Hematopoietic multipotent progenitor cell treated with erythropoietin and hydrocortisone succinate and interleukin-3 and kit ligand, for 15 days (in vitro differentiated cells): ENCODE results near the gene CNOT2.

Experiments used
- DNase-seq: peaks from one replicate; pipeline ENCODE4 v3.0.0-alpha.2; 2015; ENCODE audit warnings: low spot score

The CNOT2 gene

GRCh38 chr12:70305794-70306193 is 62.6 kb downstream of the CNOT2 start:
- no peak for DNase-seq

GRCh38 chr12:70306676-70307075 is 63.4 kb downstream of the CNOT2 start:
- DNase-seq: no peak

GRCh38 chr12:70307868-70308267 is 64.6 kb downstream of the CNOT2 start:
- no peak for DNase-seq

GRCh38 chr12:70309348-70309747 is 66.1 kb downstream of the CNOT2 start:
- no peak for DNase-seq

GRCh38 chr12:70314145-70314544 is 70.9 kb downstream of the CNOT2 start:
- DNase-seq: no peak

- no peak for DNase-seq
Measured at GRCh38 chr12:70317781-70318180, 74.5 kb downstream of the CNOT2 start.

GRCh38 chr12:70319605-70320004 is 76.4 kb downstream of the CNOT2 start:
- no peak for DNase-seq

- DNase-seq: no peak
Measured at GRCh38 chr12:70321191-70321590, 78.0 kb downstream of the CNOT2 start.

GRCh38 chr12:70327541-70327940 is 84.3 kb downstream of the CNOT2 start:
- no peak for DNase-seq

GRCh38 chr12:70329728-70330127 is 86.5 kb downstream of the CNOT2 start:
- no peak for DNase-seq

- no peak for DNase-seq
Measured at GRCh38 chr12:70330158-70330557, 86.9 kb downstream of the CNOT2 start.

GRCh38 chr12:70332236-70332635 is 89.0 kb downstream of the CNOT2 start:
- DNase-seq: no peak

GRCh38 chr12:70334742-70335141 is 91.5 kb downstream of the CNOT2 start:
- no peak for DNase-seq

- DNase-seq: no peak
Measured at GRCh38 chr12:70338531-70338930, 95.3 kb downstream of the CNOT2 start.

GRCh38 chr12:70351076-70351475 is 107.8 kb downstream of the CNOT2 start:
- DNase-seq: peak; percentile 12

GRCh38 chr12:70353780-70354660 is 110.8 kb downstream of the CNOT2 start:
- DNase-seq: no peak

GRCh38 chr12:70354787-70355186 is 111.6 kb downstream of the CNOT2 start:
- no peak for DNase-seq

- no peak for DNase-seq
Measured at GRCh38 chr12:70355972-70356371, 112.7 kb downstream of the CNOT2 start.

GRCh38 chr12:70359458-70360197 is 116.4 kb downstream of the CNOT2 start:
- DNase-seq: no peak

- no peak for DNase-seq
Measured at GRCh38 chr12:70360218-70360617, 117.0 kb downstream of the CNOT2 start.

GRCh38 chr12:70364695-70365397 is 121.6 kb downstream of the CNOT2 start:
- DNase-seq: no peak

- no peak for DNase-seq
Measured at GRCh38 chr12:70365398-70365647, 122.1 kb downstream of the CNOT2 start.
